ENCODE measurements around the gene INCENP. TPM values are rescaled to one million over a fixed set of nuclear protein-coding genes. Genes with fewer than 3 reads are reported as not detected.
A peak's percentile ranks its signal among the peaks of the same experiment; 100 is the strongest.

Gene INCENP
- total RNA-seq, 2 experiments from 2014 or later: 200 to 204 TPM

- no peaks in the 10 kb centered on the region for H3K9me3 Mint-ChIP-seq
- no peak overlapping the region for H3K4me3 Mint-ChIP-seq
- H3K4me1 Mint-ChIP-seq: peaks cover 56% of the 10 kb centered on the region
- peak overlapping the region; percentile 31 for H3K27ac Mint-ChIP-seq
- no peak for DNase-seq
- no peaks in the 10 kb centered on the region for H3K27me3 Mint-ChIP-seq
- ChIA-PET POLR2A (no interaction called here), CTCF (interaction anchor here (1.0 to 1.3 kb wide), 2 partner anchors 20 to 224 kb away, joined by 3 read pairs; no protein-coding TSS in a partner anchor)
- H3K36me3 Mint-ChIP-seq (ENCODE audit: low read depth): peaks cover 58% of the 10 kb centered on the region
Measured at GRCh38 chr11:62127941-62128770, 4.3 kb downstream of the INCENP start.

- H3K36me3 Mint-ChIP-seq (ENCODE audit: low read depth): peaks cover 58% of the 10 kb centered on the region
- CTCF ChIA-PET: interaction anchor here (1.0 to 1.4 kb wide), 2 partner anchors 13 to 20 kb away, joined by 3 read pairs; no protein-coding TSS in a partner anchor
- no peaks in the 10 kb centered on the region for H3K9me3 Mint-ChIP-seq
- H3K27me3 Mint-ChIP-seq: no peaks in the 10 kb centered on the region
- POLR2A ChIA-PET: no interaction called here
- DNase-seq: no peak
- peaks cover 53% of the 10 kb centered on the region for H3K4me1 Mint-ChIP-seq
- no peak overlapping the region for H3K4me3 Mint-ChIP-seq
- H3K27ac Mint-ChIP-seq: no peak overlapping the region
Measured at GRCh38 chr11:62128835-62129234, 5.0 kb downstream of the INCENP start.

- Mint-ChIP-seq H3K36me3 (ENCODE audit: low read depth) (peaks cover 62% of the 10 kb centered on the region), H3K27ac (no peak overlapping the region), H3K4me3 (no peak overlapping the region), H3K4me1 (peaks cover 60% of the 10 kb centered on the region), H3K27me3 (no peaks in the 10 kb centered on the region), H3K9me3 (no peaks in the 10 kb centered on the region)
- ChIA-PET CTCF (interaction anchor here (1.4 kb wide), 1 partner anchor 14 kb away, joined by 3 read pairs; no protein-coding TSS in a partner anchor), POLR2A (no interaction called here)
- no peak for DNase-seq
Measured at GRCh38 chr11:62129590-62130282, 5.9 kb downstream of the INCENP start.

- H3K27me3 Mint-ChIP-seq: no peaks in the 10 kb centered on the region
- no peak for DNase-seq
- H3K4me1 Mint-ChIP-seq: peaks cover 55% of the 10 kb centered on the region
- no peak overlapping the region for H3K27ac Mint-ChIP-seq
- CTCF ChIA-PET: interaction anchor here (0.7 to 1.4 kb wide), 5 partner anchors 9 to 49 kb away, joined by 3 read pairs; no protein-coding TSS in a partner anchor
- POLR2A ChIA-PET: interaction anchor here (0.7 kb wide), 1 partner anchor 15 kb away, joined by 3 read pairs; no protein-coding TSS in a partner anchor
- no peaks in the 10 kb centered on the region for H3K9me3 Mint-ChIP-seq
- no peak overlapping the region for H3K4me3 Mint-ChIP-seq
- H3K36me3 Mint-ChIP-seq (ENCODE audit: low read depth): peaks cover 63% of the 10 kb centered on the region
Measured at GRCh38 chr11:62130283-62131169, 6.7 kb downstream of the INCENP start.

- H3K36me3 Mint-ChIP-seq (ENCODE audit: low read depth): peaks cover 66% of the 10 kb centered on the region
- CTCF ChIA-PET: interaction anchor here (0.7 to 1.1 kb wide), 4 partner anchors 8 to 49 kb away, joined by 3 read pairs; no protein-coding TSS in a partner anchor
- H3K4me1 Mint-ChIP-seq: peaks cover 49% of the 10 kb centered on the region
- no peaks in the 10 kb centered on the region for H3K9me3 Mint-ChIP-seq
- no peak for DNase-seq
- H3K27ac Mint-ChIP-seq: no peak overlapping the region
- H3K27me3 Mint-ChIP-seq: no peaks in the 10 kb centered on the region
- POLR2A ChIA-PET: interaction anchor here (0.7 kb wide), 1 partner anchor 16 kb away, joined by 3 read pairs; no protein-coding TSS in a partner anchor
- H3K4me3 Mint-ChIP-seq: no peak overlapping the region
Measured at GRCh38 chr11:62131170-62131464, 7.3 kb downstream of the INCENP start.

GRCh38 chr11:62132191-62132590 is 8.4 kb downstream of the INCENP start:
- H3K9me3 Mint-ChIP-seq: no peaks in the 10 kb centered on the region
- peaks cover 42% of the 10 kb centered on the region for H3K4me1 Mint-ChIP-seq
- peak overlapping the region; percentile 47 for H3K27ac Mint-ChIP-seq
- no peaks in the 10 kb centered on the region for H3K27me3 Mint-ChIP-seq
- DNase-seq: no peak
- H3K36me3 Mint-ChIP-seq (ENCODE audit: low read depth): peaks cover 69% of the 10 kb centered on the region
- POLR2A ChIA-PET: interaction anchor here (0.5 kb wide), 1 partner anchor 25 kb away, joined by 3 read pairs; no protein-coding TSS in a partner anchor
- CTCF ChIA-PET: interaction anchor here (0.5 to 1.1 kb wide), 6 partner anchors 8 to 292 kb away, joined by 3 to 5 read pairs (median 3); no protein-coding TSS in a partner anchor
- H3K4me3 Mint-ChIP-seq: no peak overlapping the region

- POLR2A ChIA-PET: interaction anchor here (0.5 kb wide), 1 partner anchor 25 kb away, joined by 3 read pairs; no protein-coding TSS in a partner anchor
- H3K36me3 Mint-ChIP-seq (ENCODE audit: low read depth): peaks cover 63% of the 10 kb centered on the region
- CTCF ChIA-PET: interaction anchor here (0.5 to 1.1 kb wide), 5 partner anchors 8 to 292 kb away, joined by 3 to 5 read pairs (median 3); no protein-coding TSS in a partner anchor
- peak overlapping the region; percentile 47 for H3K27ac Mint-ChIP-seq
- H3K9me3 Mint-ChIP-seq: no peaks in the 10 kb centered on the region
- no peaks in the 10 kb centered on the region for H3K27me3 Mint-ChIP-seq
- no peak overlapping the region for H3K4me3 Mint-ChIP-seq
- H3K4me1 Mint-ChIP-seq: peaks cover 36% of the 10 kb centered on the region
- DNase-seq: no peak
Measured at GRCh38 chr11:62132689-62133293, 9.0 kb downstream of the INCENP start.

GRCh38 chr11:62133328-62134065 is 9.7 kb downstream of the INCENP start:
- DNase-seq: no peak
- Mint-ChIP-seq H3K36me3 (ENCODE audit: low read depth) (peaks cover 58% of the 10 kb centered on the region), H3K4me3 (no peak overlapping the region), H3K27ac (peak overlapping the region; percentile 68), H3K4me1 (peaks cover 35% of the 10 kb centered on the region), H3K27me3 (no peaks in the 10 kb centered on the region), H3K9me3 (no peaks in the 10 kb centered on the region)
- ChIA-PET POLR2A (no interaction called here), CTCF (no interaction called here)

- H3K9me3 Mint-ChIP-seq: no peaks in the 10 kb centered on the region
Measured at GRCh38 chr11:62137276-62137861, 13.6 kb downstream of the INCENP start.

GRCh38 chr11:62137881-62138629 is 14.2 kb downstream of the INCENP start:
- no peak overlapping the region for H3K27ac Mint-ChIP-seq
- DNase-seq: no peak
- H3K4me1 Mint-ChIP-seq: peaks cover 12% of the 10 kb centered on the region
- no peak overlapping the region for H3K4me3 Mint-ChIP-seq
- peaks cover 44% of the 10 kb centered on the region for H3K36me3 Mint-ChIP-seq (ENCODE audit: low read depth)
- H3K27me3 Mint-ChIP-seq: no peaks in the 10 kb centered on the region
- ChIA-PET POLR2A (no interaction called here), CTCF (interaction anchor here (2.4 kb wide), 1 partner anchor 14 kb away, joined by 7 read pairs; no protein-coding TSS in a partner anchor)
- H3K9me3 Mint-ChIP-seq: no peaks in the 10 kb centered on the region

More at GRCh38 chr11:62137276-62137861, 13.6 kb downstream of the INCENP start:
- peaks cover 45% of the 10 kb centered on the region for H3K36me3 Mint-ChIP-seq (ENCODE audit: low read depth)
- DNase-seq: no peak
- CTCF ChIA-PET: interaction anchor here (2.4 kb wide), 1 partner anchor 14 kb away, joined by 7 read pairs; no protein-coding TSS in a partner anchor
- no peaks in the 10 kb centered on the region for H3K27me3 Mint-ChIP-seq
- no peak overlapping the region for H3K4me3 Mint-ChIP-seq
- POLR2A ChIA-PET: no interaction called here
- no peak overlapping the region for H3K27ac Mint-ChIP-seq
- peaks cover 18% of the 10 kb centered on the region for H3K4me1 Mint-ChIP-seq
